NCI-H526 (cell line): ENCODE measurements around the gene PTPRM.
A peak's percentile ranks its signal among the peaks of the same experiment; 100 is the strongest.

Source experiments
- DNase-seq, 2 experiments: peaks; one replicate each; lab custom pipeline; 2025; lab: John Stamatoyannopoulos, UW

Gene PTPRM

DNA sequence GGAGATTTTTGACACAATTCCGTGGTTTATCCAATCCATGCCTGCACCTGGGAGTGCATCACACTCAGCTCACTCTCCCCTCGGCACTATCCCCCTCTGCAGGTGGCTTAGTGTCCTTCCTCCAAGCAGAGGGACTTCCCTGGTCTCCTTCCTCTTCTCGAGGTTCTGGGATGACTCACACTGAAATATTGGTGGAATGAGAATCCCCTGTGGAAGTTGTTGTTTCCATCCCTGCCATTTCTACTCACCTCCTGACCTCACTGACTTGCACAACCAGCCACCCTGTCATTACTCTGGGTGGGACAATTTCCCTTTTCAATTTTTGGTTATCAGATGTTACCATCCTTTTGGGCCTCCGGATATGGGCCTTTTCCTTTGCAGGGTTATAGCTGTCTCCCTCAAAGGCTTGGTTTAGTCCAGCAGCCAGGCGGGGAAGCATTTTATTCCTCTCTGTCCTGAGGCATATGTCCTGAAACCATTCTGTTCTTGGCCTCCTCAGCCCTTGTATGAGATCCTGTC, 59.9 kb downstream of the PTPRM start:
- no peak for DNase-seq

DNA sequence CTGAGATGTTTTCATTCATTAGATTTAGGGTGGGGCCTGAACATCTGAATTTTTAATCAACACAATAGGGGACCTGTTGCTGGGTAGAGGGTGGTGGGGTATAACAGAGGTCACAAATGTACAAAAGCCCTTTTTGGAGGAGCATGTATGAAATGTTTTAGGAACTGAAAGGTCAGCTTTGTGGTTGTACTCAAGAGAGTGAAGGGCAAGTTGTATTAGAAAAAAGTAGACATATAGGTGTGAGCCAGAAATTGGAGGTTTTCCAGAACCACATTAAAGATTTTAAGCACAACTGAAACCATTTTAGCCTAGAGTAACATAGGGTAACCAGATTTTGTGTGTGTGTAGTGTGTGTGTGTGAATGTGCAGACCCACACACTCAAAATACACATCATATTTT, 62.3 kb downstream of the PTPRM start:
- DNase-seq = no peak

DNA sequence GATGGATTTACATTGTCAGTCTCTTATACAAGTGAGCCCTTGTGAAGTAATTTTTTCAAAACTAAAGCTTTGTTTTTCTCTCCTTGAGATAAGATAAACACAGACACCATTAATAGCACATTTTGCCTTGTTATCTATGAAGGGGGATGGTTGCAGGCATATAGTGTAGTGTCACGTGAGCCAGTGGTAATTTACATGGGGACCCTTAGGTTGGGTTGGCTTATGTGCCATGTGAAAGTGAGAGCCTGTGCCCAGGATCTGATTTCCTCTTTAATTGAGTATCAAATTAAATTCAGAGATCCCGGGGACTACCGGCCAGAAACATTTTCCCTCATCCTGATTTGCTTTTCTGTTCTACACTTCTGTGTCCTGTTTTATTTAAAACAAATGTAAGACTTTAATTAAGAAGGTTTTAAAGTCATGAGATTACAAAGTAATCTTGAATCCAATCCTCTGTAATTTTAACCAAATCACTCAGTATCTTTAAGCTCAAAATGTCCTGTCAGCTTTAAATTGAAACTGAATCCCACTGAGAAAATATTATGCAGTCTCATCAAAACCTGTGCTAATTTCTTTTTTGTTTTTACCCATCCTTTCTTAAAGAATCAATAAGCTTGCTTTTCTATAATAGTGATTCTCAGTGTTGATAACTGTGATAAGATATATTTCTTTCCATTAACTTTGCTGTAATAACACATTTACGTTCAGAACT, 63.8 kb downstream of the PTPRM start:
- no peak for DNase-seq

DNA sequence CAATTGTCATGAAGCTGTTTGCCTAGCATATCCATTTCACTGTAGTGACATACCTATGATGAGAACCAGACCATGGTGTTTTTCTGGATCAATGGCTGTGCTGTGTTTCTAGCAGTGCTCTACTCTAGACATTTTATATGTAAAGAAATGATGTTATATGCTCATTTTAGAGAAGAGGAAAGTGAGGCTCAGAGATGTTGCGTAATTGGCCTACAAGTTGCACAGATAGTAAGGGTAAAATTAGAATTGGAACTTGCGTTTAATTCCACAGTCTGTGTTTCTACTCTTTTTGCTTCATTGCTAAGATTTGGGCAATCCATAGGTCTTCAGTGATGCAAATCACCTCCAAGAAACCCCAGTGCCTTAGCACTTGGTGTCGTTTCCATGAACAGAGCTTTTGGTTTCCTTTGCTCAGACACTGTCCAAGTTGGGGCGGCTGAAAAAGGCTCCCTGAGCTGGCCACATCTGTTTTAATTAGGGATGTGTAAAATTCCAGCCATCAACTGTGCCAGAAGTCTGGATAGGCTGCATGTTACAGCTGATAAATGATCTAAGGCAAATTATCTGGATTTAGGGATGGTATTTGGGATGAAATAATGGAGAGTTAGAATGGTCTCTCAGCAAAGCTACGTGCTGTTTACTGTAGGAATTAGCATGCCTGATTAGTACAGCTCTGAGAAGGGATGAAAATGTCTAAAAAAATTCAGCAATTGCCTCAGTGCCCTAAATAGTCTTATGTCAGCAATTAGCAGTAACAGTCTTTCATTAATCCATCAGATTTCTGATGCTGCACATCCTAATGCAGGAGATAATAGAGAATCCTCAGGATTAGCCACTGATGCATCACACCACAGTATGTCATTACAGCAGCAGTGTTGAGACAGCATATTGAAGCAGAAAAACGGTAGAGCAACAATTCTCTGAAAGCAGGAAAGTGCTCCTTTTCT, 65.3 kb downstream of the PTPRM start:
- DNase-seq = no peak

DNA sequence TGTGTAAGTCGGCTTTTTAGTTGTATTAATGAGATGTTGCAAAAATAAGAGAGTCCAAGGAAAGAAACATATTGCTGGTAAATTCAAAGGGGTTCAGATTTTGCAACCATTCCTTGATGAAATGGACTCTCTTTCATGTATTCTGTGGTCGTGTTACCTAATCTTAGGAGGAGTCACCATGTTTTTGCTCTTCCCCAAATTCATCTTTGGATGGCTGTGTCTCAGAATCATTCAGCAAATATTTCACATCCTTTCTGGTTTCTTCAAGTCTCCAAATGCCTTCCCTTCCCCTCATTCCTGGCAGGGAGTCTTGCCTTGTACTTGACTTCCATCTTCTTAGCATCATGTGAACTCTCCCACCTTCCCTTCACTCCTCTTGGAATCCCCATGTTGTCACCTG, 66.1 kb downstream of the PTPRM start:
- DNase-seq = no peak

DNA sequence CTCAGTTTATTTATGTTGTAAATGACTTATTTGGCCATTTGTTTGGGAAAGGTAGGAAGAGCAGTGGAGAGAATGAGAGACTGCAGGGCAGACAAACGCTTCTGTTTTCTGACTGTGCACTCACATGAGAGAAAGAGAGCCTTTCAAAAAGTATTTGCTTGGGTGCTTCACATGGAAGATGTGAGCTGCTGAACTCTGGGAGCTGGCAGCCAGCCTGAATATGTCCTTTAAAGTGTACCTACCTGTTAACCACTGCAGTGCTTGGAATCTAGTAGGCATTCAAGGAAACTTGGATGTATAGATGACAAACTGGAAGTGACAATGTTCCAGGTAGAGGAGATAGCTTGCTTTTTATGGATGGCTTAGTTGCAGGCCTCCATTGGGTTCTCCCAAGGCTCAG, 68.8 kb downstream of the PTPRM start:
- no peak for DNase-seq

DNA sequence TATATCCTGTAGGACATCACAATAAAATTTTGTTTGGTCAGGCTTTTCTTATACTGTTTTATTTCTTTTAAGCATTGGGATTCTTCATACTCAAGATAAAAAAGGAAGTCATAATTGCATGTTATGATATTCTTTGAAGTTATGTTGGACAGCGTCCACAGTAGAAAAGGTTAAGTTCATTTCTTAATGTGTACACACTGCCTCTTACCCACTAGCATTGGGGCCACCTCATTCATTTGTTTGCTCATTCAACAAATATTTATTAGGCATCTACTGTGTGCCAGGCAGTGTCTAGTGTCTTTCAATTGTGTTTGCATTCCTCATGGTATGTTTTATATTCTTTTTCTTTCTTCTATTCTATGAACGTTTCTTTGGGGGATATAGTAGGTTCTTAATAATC, 70.2 kb downstream of the PTPRM start:
- no peak for DNase-seq

DNA sequence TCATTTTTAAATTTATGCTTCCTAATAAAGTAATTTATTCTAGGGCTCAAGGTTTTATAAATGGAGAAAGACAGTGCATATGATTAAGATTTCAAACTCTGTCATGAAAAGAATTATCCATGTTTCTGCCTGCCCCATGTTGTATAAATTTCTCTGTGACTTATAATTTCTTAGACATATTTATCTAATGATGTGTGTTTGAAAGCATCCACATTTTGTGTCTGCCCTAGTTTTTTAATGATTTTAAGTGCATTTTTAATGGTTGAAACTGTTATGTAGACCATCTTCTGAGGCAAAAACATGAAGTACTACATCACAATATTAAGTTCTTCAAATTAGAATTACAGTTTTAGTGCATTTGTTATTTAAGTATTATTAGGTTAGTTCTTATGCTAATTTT, 71.2 kb downstream of the PTPRM start:
- no peak for DNase-seq

DNA sequence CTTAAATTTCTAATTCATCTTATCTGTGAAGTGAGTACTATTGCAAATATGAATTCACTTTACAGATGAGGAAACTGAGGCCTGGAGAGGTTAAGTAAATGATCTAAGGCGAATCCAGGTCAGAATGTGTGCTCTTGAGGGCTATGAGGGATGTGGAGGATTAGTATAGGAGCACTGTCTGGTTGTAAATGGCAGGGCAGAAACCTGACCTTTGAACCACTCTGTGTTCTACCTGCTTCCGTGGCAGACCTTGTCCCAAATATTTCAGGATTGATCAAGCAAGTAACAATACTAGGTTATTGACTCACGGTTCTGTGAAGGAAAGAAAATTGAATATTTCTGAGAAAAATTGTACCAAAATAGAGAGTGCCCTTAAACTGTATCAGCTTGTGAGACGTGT, 74.7 kb downstream of the PTPRM start:
- no peak for DNase-seq

DNA sequence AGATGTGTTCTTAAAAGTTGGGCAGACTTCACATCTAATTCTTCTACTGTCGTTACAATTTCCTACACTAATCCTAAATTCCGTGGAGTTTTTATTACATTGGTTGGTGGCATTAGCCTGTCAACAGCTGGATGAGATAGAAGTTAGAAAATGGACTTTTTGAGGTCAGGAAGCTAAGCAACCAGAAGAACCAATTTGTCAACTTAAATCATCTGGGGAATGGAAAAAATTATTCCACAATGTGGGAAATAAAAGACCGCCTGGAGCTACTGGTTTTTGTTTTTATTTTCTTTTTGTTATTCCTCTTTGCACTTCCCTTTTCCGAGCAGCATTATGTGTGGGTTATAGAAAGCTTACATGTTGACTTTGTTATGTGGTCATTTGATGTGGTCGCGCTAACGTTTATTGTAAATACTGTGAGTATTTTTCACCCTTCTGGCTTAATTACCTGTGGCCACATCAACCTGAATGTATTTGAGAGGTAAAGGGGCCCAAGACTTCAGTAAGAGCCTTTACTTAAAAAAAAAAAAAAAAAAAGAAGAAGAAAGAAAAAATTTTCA, 75.3 kb downstream of the PTPRM start:
- DNase-seq = no peak

DNA sequence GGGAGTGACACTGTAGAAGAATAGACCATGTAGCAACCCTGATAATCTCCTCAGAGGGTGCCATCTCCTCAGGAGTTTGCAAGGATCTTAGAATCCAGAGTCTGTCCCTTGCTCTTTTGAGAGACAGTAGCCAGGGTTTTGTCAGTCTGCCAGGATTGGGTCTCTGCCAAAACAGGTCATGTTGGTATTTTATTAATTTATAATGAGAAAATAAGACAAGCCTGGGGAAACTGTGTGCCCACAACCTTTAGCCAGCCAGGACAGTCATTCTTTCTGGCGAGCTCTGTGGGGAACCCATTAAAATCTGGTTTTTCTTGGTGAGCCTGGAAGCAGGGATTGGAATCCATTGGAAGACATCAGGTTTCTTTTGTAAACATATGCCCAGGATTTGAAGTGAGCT, 78.6 kb downstream of the PTPRM start:
- no peak for DNase-seq

DNA sequence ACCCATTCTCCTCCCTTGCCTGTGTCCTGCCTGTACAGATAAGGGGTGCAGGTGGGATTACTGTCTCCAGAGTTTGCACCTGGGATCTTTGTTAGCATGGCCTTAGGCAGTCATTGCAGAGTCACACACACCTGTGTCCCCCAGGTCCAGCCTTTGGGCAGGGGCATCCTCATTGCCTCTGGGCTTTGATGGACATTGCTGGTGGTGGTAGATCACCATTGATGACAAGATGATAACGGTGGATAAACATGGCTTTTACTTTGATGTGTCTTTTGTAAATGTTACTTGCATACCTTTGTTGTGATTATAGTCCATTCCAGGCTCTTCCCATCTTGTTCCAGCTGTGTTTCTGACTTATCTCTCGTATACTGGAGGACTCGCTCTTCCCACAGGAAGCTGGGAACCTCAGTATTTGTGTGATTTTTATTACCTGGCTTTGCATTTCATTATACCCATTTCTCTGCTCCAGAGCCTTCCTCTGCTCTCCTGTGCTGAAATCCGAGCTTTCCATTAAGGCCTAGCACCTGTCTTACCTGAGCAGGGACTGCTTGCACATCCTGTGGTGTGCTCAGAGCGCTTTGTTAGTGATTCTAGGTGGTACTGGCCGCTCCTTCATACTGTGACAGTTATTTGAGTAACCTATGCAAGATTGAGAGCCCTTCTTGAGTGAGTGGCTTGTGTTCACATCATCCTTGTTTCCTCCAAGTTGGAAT, 79.2 kb downstream of the PTPRM start:
- DNase-seq = no peak

DNA sequence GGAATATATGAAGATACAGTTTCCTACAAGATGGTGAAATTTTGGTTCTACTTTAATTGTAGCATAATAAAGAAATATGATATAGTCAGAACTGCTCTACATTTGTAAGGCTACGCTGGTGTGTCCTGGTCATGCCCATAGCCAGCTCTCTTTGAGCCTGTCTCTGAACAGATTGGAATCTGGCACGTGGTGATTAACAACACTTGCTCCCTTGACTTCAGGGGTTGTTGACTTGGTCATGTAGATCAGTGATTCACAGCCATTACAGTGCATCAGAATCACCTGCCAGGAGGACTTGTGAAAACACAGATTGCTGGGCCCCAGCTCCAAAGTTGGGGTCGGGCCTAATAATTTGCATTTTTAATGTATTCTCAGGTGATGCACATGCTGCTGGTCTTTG, 80.4 kb downstream of the PTPRM start:
- DNase-seq = no peak

DNA sequence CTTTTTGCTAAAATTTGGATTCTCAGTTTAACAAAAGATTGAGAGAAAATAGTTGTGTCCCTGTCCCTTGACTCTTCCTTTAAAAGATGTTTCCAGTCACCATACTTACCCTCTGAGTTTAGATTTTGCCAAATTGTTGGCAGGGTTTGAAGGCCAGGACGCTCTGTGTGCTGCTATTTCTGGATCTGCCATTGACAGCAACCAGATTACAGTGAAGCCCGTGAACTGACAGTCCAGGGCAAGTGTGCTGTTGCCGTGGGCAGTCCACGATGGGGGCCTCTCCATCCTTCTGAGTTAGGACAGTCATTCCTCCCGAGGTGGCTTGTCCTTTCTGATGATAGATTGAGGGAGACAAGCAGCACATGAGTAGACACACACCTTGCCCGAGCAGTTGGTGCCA, 89.9 kb downstream of the PTPRM start:
- DNase-seq = no peak

DNA sequence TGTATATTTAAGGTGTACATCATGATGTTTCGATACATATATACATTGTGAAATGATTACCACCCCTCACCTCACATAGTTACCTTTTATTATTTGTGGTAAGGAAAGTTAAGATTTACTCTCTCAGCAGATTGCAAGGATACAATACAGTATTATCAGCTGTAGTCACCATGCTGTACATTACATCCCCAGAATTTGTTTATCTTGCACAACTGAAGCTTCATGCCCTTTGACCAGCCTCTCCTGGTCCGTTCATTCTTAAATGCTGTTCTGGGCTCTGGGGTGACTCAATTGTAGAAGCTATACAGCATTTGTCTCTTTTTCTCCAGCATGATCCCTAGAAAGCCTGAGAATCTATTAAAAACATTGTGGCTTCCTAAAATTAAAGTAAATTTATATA, 90.8 kb downstream of the PTPRM start:
- peak in 1 of 2 experiments; percentile 18 for DNase-seq

DNA sequence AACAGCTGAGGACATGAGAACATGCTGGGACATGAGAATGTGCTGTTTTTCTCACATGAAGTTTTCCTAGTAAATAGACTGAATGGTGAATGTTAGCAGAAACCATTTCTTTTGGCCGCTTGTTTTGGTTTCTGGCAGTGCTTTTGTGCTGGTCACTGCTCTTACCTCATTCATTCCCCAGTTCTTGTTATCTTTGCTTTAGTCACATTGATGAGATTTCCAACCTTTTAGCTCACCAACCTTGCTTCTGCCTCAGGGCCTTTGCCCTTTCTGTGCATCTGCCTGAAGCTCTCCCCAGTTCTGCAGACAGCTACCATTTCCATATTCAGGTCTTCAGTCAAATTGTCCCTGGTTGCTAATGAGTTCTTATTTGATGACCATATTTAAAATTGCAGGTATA, 91.6 kb downstream of the PTPRM start:
- peak in 1 of 2 experiments; percentile 3 for DNase-seq

DNA sequence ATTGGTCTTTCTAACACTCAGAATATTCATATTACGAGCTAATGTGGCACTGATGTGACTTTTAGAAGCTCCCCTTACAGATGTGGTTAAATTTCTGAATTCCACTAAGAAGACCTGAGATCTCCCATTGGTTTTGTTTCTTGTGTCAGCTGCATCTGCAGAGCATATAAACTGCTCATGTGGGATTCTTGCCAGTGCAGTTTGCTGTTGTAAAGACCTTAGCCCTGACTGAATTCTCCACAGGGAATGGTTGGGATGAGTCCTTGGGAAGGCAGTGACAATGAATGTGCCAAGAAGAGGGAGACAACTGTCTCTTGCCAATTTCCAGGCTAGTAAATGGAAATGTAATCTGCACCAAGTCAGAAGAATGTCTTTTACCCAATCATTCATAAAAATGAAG, 94.1 kb downstream of the PTPRM start:
- DNase-seq = no peak

DNA sequence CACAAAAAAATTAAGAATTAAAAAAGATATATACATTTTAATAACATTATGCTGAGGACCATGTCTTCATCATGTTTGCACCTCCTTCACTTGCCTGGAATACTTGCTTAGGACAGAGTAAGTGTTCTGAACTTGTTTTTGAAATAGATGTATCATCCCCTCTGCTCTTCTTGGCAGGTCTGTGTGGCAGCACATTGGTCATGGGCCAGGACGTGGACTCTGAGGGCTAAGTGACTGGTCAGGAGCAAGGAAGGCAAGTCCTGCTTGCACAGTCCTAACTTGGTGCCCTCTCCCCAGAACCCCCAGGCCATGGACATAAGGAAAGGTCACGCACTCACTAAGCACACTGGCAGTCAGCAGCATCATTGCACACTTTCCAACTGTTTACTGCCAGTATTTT, 95.8 kb downstream of the PTPRM start:
- DNase-seq = no peak

DNA sequence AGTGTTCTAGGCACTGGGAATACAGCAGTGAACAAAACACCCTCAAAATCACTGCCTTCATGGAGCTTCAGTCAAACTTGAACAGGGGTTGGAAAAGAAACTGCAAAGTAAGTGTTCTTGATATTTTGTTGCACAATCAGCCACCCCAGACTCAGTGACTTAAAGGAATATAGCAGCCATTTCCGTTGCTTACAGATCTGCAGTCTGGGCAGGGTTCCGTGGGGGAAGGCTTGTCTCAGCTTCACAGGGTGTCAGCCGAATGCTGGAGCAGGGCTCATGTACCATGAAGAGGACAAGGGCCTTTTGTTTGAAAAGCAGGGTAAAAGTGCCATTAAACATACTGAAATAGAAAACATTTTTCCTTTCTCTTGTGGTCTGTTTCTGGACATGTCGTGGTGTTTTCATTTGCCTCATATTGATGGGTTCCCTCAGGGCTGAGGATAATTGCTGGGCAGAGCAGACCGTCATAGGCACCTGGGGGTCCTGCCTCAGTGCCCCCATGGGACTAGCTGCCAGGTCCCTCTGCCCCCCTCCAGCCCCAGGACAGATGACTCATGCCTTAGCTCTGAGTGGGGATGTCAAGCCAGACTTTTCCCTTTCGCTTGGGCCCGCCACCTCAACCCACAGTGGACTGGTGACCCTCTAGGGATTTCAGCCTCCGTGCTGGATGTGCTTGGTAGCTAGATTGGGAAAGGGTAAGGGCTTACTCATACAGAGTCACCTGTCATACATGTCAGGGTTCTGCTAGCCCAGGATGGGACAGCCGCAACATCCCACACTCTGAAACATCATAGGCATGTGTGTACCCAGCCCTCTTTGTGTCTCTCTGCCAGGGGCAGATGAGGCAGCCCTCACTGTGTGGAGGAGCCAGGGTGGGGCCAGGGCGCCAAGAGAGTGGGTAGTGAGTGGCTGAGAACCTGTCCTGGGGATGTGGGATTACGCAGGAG, 96.5 kb downstream of the PTPRM start:
- DNase-seq = no peak

DNA sequence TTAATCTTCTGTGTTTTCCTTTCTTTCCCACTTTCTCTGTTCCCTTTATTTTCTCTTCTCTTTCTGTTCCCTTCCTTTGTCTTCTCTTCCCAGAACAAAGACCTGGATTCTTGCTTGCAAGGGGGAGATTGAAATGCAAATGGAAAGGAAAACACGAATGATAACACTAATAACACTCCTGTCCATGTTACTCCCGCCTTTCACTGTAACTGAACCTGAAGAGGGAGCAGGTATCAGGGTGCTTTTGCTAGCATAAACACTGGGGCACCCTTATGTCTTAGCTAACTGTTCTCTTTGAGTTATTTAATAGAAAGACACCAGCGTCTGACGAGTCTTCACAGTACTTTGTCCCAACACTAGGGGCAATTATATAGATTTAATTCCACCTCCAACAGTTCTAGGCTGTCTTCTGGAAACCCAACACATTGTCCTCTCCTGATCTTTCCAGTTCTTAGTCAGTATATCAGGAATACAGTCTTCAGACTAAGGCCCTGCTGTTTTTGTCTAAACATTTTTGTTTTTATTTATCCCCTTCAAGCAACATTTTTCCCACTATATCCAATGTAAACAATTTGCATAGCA, 99.2 kb downstream of the PTPRM start:
- DNase-seq = no peak

DNA sequence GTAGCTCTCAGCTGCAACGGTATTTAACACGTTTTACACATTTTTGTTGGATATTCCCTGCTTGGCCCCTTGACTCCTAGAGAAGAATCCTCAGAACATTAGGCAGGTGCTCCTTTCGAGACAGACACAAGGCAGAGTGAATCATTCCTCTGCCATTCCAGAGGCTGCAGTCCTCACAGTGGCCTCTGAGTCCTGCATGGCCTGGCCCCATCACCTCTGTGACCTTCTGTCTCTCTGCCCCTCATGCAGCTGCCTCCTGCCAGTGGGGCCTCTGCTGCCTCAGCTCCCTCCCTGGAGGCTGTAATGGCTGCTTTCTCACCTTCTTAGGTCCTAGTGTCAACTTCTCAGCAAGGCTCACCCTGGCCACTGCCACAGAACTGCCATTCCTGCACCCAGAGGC, 101.3 kb downstream of the PTPRM start:
- DNase-seq = no peak
